Thyroid gland (tissue), 4 donors: ENCODE data around the gene TNS3.

ENCODE experiments used
- CTCF ChIP-seq, 6 experiments: fragments of 200-600 bp in 3 of 6; fragments of 450-650 bp in 3 of 6; sonication (generic) in 3 of 6; IDR thresholded peaks; one replicate each; pipeline ENCODE4 v1.5.1; 2016 to 2019; ENCODE audit warnings: antibody characterized with exemption in 6 of 6, mild to moderate bottlenecking in 2 of 6, inconsistent platforms in 1 of 6, moderate library complexity in 1 of 6
- POLR2A ChIP-seq, 2 donors: fragments of 450-650 bp; IDR thresholded peaks; one replicate each; pipeline ENCODE4 v1.6.1; 2017; ENCODE audit warnings: antibody characterized with exemption in 2 of 2, mild to moderate bottlenecking in 2 of 2, moderate library complexity in 1 of 2

GRCh38 chr7:47473499-47474210 is 108.3 kb downstream of the TNS3 start:
- TF ChIP-seq CTCF (IDR thresholded peaks at IDR 0.05), result no peak
- TF ChIP-seq POLR2A (IDR thresholded peaks at IDR 0.05), result no peak
